Kidney epithelial cell (primary cell): ENCODE data around the gene RGP1. TPM values are rescaled to one million over a fixed set of nuclear protein-coding genes. Genes with fewer than 3 reads are reported as not detected.
A peak's percentile ranks its signal among the peaks of the same experiment; 100 is the strongest.

Source experiments
- DNase-seq: peaks from one replicate; pipeline ENCODE4 v3.0.0-alpha.2; 2010; ENCODE audit warnings: low read depth
- H3K27me3 ChIP-seq: 2 replicates; pipeline ENCODE4 v1.6.0; 2011; ENCODE audit warnings: low read length; ENCODE audit not compliant: control insufficient read depth, insufficient read depth
- H3K36me3 ChIP-seq: 2 replicates; pipeline ENCODE4 v1.5.1; 2011; ENCODE audit warnings: low read length; ENCODE audit not compliant: control insufficient read depth, insufficient read depth
- H3K4me3 ChIP-seq: 2 replicates; pipeline ENCODE4 v1.5.1; 2011; ENCODE audit warnings: low read depth, mild to moderate bottlenecking, control low read depth, low read length
- CTCF ChIP-seq: IDR thresholded peaks from 2 replicates; pipeline ENCODE4 v1.5.1; 2011; ENCODE audit warnings: mild to moderate bottlenecking, moderate library complexity, low read length, control low read depth, inconsistent platforms; ENCODE audit not compliant: insufficient read depth, poor library complexity, severe bottlenecking
- total RNA-seq: library from RNA; depleted of rRNA; stranded (reverse); fragments of >200 nt; gene quantifications from 2 replicates; pipeline ENCODE4 v1.2.3, GENCODE V29; 2015

Gene RGP1
- total RNA-seq, 1 donor from 2014 or later = 21.5 TPM

DNA sequence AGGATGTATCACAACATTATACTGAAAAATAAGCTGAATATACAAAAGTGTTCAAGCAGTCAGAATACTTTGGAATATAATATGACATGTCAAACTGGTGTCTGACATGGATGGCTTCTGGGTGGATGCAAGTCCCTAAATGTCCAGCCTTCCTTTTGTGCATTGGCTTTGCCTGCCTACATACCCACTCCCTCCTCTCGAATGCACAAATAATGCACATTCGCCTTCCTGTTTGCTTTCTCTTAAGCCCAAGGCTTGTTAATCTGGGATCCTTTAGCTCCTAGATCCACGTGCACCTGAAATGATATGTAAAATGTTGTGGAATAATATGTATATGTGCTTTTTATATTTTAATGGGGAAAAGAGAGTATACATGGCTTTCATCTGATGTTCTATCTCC, 29.4 kb downstream of the RGP1 start:
- DNase-seq = no peak
- Histone ChIP-seq H3K27me3 (no peaks in the 10 kb centered on the region), H3K36me3 (no peaks in the 10 kb centered on the region), H3K4me3 (no peak overlapping the region)
- TF ChIP-seq CTCF = no peak

GRCh38 chr9:35781066-35781465, 32.0 kb downstream of the RGP1 start:
- Histone ChIP-seq H3K27me3 (no peaks in the 10 kb centered on the region), H3K4me3 (no peak overlapping the region), H3K36me3 (no peaks in the 10 kb centered on the region)
- DNase-seq = no peak
- no peak for TF ChIP-seq CTCF

GRCh38 chr9:35783418-35783817, 34.3 kb downstream of the RGP1 start:
- no peak overlapping the region for H3K4me3 ChIP-seq
- H3K36me3 ChIP-seq = peaks cover 1% of the 10 kb centered on the region
- H3K27me3 ChIP-seq = no peaks in the 10 kb centered on the region
- TF ChIP-seq CTCF = no peak
- no peak for DNase-seq

- no peaks in the 10 kb centered on the region for H3K27me3 ChIP-seq
- H3K4me3 ChIP-seq = no peak overlapping the region
- DNase-seq = no peak
- peaks cover 1% of the 10 kb centered on the region for H3K36me3 ChIP-seq
- no peak for TF ChIP-seq CTCF
These were observed 40.5 kb downstream of the RGP1 start for GRCh38 chr9:35789541-35789940.

GRCh38 chr9:35790025-35790384, 40.9 kb downstream of the RGP1 start:
- Histone ChIP-seq H3K36me3 (peaks cover 1% of the 10 kb centered on the region), H3K4me3 (no peak overlapping the region), H3K27me3 (no peaks in the 10 kb centered on the region)
- no peak for DNase-seq
- no peak for TF ChIP-seq CTCF

DNA sequence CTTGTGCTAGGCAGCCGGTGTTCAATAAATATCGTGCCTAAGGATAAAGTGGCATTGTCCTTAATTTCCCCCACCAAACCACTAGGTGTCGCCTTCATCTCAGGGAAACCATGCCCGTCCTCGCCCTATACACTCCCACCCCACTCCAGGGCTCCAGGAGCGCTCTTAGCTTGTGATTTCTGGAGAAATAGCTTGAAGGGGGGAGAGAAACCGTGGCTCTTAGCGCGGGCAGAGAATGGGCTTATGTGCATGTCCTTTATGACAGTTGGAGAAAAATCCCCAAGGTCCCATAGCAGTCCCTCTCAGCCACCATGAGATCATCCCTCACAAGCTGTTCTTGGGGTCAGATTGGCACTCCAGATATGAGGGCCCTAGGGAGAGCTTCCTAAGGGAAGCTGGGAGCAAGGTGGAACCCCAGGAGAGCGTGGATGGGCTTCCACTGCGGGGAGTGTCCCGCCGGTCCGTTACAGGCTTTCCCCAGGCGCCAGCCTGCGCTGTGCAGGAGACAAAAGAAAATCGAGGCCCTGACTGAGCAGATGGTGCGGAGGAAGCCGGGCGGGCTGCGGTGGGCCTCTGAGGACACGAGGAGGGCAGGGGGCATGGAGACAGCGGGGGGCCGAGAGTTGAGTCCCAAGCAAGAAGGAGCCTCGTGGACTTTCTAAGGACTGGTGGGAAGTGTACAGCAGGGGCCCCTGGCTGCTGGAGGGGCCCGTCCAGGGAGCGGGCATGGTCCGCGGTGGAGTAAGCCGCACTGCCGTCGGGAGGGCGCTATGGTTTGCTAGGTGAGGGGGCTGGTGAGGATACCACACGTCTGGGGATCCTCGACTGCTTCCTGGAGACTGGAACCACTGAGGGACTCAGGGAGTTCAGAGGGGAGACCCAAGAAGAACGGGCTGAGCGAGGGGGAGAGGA, 41.6 kb downstream of the RGP1 start:
- Histone ChIP-seq H3K4me3 (no peak overlapping the region), H3K27me3 (no peaks in the 10 kb centered on the region), H3K36me3 (peaks cover 1% of the 10 kb centered on the region)
- TF ChIP-seq CTCF = peak; percentile 83
- DNase-seq = peak; percentile 42
